ENCODE results near the gene ZNF219. TPM values are rescaled to one million over a fixed set of nuclear protein-coding genes. Genes with fewer than 3 reads are reported as not detected.

The ZNF219 gene
- total and polyA plus RNA-seq, 2 of the 13 experiments (the other 11 are each of a cell fraction or from before 2014, with no cell fraction given) = 34.5 to 36.6 TPM

DNA sequence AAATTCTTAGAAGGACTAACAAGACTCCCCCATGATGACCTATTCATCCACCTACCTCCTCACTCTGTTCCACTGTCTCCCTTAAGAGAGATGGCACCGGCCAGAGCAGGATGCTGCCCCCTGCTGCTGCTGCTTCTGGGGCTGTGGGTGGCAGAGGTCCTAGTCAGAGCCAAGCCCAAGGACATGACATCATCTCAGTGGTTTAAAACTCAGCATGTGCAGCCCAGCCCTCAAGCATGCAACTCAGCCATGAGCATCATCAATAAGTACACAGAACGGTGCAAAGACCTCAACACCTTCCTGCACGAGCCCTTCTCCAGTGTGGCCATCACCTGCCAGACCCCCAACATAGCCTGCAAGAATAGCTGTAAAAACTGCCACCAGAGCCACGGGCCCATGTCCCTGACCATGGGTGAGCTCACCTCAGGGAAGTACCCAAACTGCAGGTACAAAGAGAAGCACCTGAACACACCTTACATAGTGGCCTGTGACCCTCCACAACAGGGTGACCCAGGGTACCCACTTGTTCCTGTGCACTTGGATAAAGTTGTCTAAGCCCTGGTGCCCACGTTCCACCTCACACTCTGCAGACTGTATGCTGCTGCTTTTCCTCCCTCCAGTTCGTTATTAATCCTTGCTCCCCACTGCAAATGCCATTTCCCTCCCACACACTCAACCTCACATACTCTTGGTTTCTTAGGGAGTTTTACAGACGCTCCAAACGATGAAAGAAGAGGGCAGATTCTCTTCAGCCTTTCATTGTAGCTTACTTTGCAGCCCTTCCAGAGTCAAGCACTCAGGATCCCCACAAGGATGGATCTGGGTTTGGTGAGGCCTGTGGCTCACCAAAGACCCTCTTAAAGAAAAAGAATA lies 40.4 kb downstream of the ZNF219 start, which contains the start of gene RNASE8 (continued):
- TF ChIP-seq, protein P1, sequence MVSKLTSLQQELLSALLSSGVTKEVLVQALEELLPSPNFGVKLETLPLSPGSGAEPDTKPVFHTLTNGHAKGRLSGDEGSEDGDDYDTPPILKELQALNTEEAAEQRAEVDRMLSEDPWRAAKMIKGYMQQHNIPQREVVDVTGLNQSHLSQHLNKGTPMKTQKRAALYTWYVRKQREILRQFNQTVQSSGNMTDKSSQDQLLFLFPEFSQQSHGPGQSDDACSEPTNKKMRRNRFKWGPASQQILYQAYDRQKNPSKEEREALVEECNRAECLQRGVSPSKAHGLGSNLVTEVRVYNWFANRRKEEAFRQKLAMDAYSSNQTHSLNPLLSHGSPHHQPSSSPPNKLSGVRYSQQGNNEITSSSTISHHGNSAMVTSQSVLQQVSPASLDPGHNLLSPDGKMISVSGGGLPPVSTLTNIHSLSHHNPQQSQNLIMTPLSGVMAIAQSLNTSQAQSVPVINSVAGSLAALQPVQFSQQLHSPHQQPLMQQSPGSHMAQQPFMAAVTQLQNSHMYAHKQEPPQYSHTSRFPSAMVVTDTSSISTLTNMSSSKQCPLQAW (CRISPR knock-in tag; IDR thresholded peaks at IDR 0.05) = no peak
- TF ChIP-seq, protein P2, sequence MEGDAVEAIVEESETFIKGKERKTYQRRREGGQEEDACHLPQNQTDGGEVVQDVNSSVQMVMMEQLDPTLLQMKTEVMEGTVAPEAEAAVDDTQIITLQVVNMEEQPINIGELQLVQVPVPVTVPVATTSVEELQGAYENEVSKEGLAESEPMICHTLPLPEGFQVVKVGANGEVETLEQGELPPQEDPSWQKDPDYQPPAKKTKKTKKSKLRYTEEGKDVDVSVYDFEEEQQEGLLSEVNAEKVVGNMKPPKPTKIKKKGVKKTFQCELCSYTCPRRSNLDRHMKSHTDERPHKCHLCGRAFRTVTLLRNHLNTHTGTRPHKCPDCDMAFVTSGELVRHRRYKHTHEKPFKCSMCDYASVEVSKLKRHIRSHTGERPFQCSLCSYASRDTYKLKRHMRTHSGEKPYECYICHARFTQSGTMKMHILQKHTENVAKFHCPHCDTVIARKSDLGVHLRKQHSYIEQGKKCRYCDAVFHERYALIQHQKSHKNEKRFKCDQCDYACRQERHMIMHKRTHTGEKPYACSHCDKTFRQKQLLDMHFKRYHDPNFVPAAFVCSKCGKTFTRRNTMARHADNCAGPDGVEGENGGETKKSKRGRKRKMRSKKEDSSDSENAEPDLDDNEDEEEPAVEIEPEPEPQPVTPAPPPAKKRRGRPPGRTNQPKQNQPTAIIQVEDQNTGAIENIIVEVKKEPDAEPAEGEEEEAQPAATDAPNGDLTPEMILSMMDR (CRISPR knock-in tag; IDR thresholded peaks at IDR 0.05) = peak; percentile 56
- no peak; the same call in 1 of the 2 replicates for TF ChIP-seq ESRRA (CRISPR knock-in tag; IDR thresholded peaks at IDR 0.05; ENCODE audit: low read depth)
- TF ChIP-seq ZBTB14 (CRISPR knock-in tag; IDR thresholded peaks at IDR 0.05) = no peak
- no peak for TF ChIP-seq FOXP1 (IDR thresholded peaks at IDR 0.05)
- 0 out of 2 replicates have a peak, but pooled peaks have one; percentile 1 for TF ChIP-seq FOXP1 (CRISPR knock-in tag; IDR thresholded peaks at IDR 0.05)
- TF ChIP-seq BRD4 (CRISPR knock-in tag; IDR thresholded peaks at IDR 0.05) = no peak
- no peak for TF ChIP-seq NPAS2 (CRISPR knock-in tag; IDR thresholded peaks at IDR 0.05; ENCODE audit: borderline replicate concordance)
- TF ChIP-seq RNF2 (conservative IDR thresholded peaks at IDR 0.05; ENCODE audit: low read depth) = 0 out of 2 replicates have a peak, but pooled peaks have one; percentile 45
- TF ChIP-seq CEBPZ (IDR thresholded peaks at IDR 0.05; ENCODE audit: low read length) = no peak
- no peak for TF ChIP-seq ZSCAN30 (CRISPR knock-in tag; IDR thresholded peaks at IDR 0.05)
- 0 out of 2 replicates have a peak, but pooled peaks have one; percentile 58 for TF ChIP-seq ZNF616 (CRISPR knock-in tag; IDR thresholded peaks at IDR 0.05; ENCODE audit: low read depth)
- TF ChIP-seq ZNF292 (CRISPR knock-in tag; IDR thresholded peaks at IDR 0.05; ENCODE audit: borderline replicate concordance, low read depth) = peak; percentile 56; the same call in 1 of the 2 replicates
- 0 out of 2 replicates have a peak, but pooled peaks have one; percentile 55 for TF ChIP-seq ZNF737 (CRISPR knock-in tag; IDR thresholded peaks at IDR 0.05; ENCODE audit: borderline replicate concordance)
- TF ChIP-seq UBTF (CRISPR knock-in tag; IDR thresholded peaks at IDR 0.05) = no peak; the same call in 1 of the 2 replicates
- TF ChIP-seq CREB1 (IDR thresholded peaks at IDR 0.05) = 0 out of 2 replicates have a peak, but pooled peaks have one; percentile 30
- no peak for TF ChIP-seq CREB1 (CRISPR knock-in tag; IDR thresholded peaks at IDR 0.05)
- no peak for TF ChIP-seq SMAD3 (CRISPR knock-in tag; IDR thresholded peaks at IDR 0.05)
- peak; percentile 72; the same call in 1 of the 2 replicates for TF ChIP-seq ZBTB38 (CRISPR knock-in tag; IDR thresholded peaks at IDR 0.05)

Measured in HepG2 (cell line).